ENCODE data around the gene IFNG-AS1.

DNA sequence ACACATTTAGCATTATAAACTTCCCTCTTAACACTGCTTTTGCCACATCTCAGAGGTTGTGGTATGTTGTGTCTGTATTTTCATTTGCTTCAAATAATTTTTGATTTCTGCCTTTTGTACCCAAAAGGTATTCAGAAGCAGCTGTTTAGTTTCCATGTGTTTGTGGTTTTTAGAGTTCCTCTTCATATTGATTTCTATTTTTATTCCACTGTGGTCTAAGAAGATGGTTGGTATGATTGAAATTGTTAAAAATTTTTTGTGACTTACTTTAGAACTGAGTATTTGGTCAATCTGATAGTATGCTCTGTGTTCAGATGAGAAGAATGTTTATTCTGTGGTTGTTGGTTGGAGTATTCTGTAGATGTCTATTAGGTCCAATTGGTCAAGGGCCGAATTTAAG, 76.4 kb downstream of the IFNG-AS1 start:
- TF ChIP-seq, protein P1, sequence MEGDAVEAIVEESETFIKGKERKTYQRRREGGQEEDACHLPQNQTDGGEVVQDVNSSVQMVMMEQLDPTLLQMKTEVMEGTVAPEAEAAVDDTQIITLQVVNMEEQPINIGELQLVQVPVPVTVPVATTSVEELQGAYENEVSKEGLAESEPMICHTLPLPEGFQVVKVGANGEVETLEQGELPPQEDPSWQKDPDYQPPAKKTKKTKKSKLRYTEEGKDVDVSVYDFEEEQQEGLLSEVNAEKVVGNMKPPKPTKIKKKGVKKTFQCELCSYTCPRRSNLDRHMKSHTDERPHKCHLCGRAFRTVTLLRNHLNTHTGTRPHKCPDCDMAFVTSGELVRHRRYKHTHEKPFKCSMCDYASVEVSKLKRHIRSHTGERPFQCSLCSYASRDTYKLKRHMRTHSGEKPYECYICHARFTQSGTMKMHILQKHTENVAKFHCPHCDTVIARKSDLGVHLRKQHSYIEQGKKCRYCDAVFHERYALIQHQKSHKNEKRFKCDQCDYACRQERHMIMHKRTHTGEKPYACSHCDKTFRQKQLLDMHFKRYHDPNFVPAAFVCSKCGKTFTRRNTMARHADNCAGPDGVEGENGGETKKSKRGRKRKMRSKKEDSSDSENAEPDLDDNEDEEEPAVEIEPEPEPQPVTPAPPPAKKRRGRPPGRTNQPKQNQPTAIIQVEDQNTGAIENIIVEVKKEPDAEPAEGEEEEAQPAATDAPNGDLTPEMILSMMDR (conservative IDR thresholded peaks at IDR 0.05; ENCODE audit: low read length) = no peak
- TF ChIP-seq EZH2phosphoT487 (IDR thresholded peaks at IDR 0.05; ENCODE audit: borderline replicate concordance, low read depth, low read length) = no peak

Data from OCI-LY7 (cell line).